PFSK-1 (cell line): ENCODE data around the gene KCNE1.

Experiments used
- FOXP2 ChIP-seq: optimal IDR thresholded peaks from 2 replicates; pipeline ENCODE3; 2011; ENCODE audit warnings: borderline replicate concordance, control low read depth, inconsistent platforms; ENCODE audit not compliant: insufficient read depth; ENCODE audit errors: extremely low read length, extremely low read depth
- POLR2AphosphoS5 ChIP-seq: IDR thresholded peaks from 2 replicates; pipeline ENCODE4 v1.6.1; 2012; ENCODE audit warnings: low read depth, mild to moderate bottlenecking, control low read depth, low read length, moderate library complexity
- REST ChIP-seq, 2 experiments: IDR thresholded peaks; 2 replicates each; pipeline versions ENCODE4 v1.6.1 to v1.8.0; 2011 to 2012; ENCODE audit warnings: low read depth in 2 of 2, low read length in 2 of 2, control low read depth in 1 of 2, inconsistent platforms in 1 of 2, mild to moderate bottlenecking in 1 of 2, moderate library complexity in 1 of 2; ENCODE audit not compliant: insufficient read depth in 1 of 2
- SIN3A ChIP-seq: IDR thresholded peaks from 2 replicates; pipeline ENCODE4 v1.6.1; 2012; ENCODE audit warnings: mild to moderate bottlenecking, low read length, moderate library complexity, borderline replicate concordance; ENCODE audit not compliant: insufficient read depth
- TAF1 ChIP-seq: IDR thresholded peaks from 2 replicates; pipeline ENCODE4 v1.6.1; 2012; ENCODE audit warnings: low read length, control low read depth, borderline replicate concordance; ENCODE audit not compliant: insufficient read depth

- TF ChIP-seq POLR2AphosphoS5: no peak
- TF ChIP-seq TAF1: no peak
- TF ChIP-seq REST (IDR thresholded peaks at IDR 0.05; ENCODE audit: insufficient read depth in 1 of 2, low read depth in 2 of 2, low read length in 2 of 2): no peak
- no peak for TF ChIP-seq SIN3A
- TF ChIP-seq FOXP2: no peak
These were observed 7.4 kb downstream of the KCNE1 start for GRCh38 chr21:34504595-34504994.
